HG02763 (cell line): ENCODE data around the gene WT1.
"Not testable (repeated sequence)": the region's sequence is repeated elsewhere in the genome, so short reads cannot be mapped to it uniquely, and the experiment has no call there.

Experiments
- ATAC-seq: cut with Tn5 transposase; IDR thresholded peaks from one replicate; pipeline ENCODE4 v1.9.1; 2021; ENCODE audit warnings: mild to moderate bottlenecking, moderate library complexity; ENCODE audit not compliant: unreplicated experiment

Gene WT1

GRCh38 chr11:32435511-32435941 is at the start of gene WT1:
WT1 (minus strand) TSS chr11:32435539.
- no peak for ATAC-seq

DNA sequence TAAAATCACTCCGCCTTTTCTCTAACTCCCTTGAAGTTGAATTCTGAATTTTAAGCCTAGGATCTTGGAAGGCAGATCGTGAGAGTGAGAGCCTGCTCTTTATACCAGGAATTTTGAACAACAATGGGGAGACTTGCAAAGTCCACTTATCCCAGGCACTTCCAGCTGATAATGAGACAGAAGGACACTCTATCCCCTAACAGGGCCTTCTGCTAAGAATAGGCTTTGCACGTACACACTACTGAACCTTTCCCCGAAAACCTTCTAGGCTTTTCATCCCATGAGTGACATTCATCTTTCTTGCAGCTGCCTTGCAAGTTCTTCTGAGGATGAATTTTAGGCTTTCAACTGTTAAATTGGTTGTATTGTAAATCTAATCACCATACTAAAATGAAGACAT is 44.0 kb upstream of the WT1 start:
- no peak for ATAC-seq

- ATAC-seq: no peak
These were observed 43.0 kb upstream of the WT1 start for GRCh38 chr11:32478277-32478731.

- ATAC-seq: no peak
These were observed 38.1 kb upstream of the WT1 start for GRCh38 chr11:32473282-32473909.

DNA sequence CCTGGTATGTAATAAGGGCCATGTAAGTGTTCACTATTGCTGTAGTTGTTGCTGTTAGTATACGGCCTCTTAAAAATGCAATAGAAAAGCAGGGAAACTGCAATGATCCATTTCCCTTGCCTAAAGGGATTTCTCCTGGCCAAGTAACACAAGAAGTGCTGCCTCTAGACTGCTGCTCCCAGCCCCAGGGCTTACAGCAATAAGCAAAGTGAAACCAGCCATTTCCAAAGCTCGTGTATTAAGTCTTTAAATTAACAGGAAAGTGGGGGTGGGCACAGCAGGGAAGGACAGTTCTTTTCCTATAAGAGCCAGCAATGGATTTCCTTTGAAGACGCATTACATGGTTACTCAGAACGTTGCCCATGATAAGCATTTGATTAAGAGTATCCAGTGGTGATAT is 36.9 kb upstream of the WT1 start:
- ATAC-seq: no peak

DNA sequence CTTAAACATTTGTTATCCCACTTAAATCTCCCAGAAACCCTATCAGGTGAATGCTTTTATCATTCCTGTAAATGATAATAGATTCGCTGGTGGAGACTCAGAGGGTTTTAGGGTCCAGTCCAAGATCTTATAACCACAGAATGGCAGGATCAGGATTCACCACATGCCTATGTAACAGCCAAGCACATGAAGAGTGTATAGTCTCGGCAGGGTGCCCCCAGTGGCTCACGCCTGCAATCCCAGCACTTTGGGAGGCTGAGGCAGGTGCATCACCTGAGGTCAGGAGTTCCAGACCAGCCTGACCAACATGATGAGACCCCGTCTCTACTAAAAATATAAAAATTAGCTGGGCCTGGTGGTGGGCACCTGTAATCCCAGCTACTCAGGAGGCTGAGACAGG is 36.2 kb upstream of the WT1 start:
- ATAC-seq: not testable (repeated sequence)

GRCh38 chr11:32469791-32470190 is 34.5 kb upstream of the WT1 start:
- no peak for ATAC-seq

DNA sequence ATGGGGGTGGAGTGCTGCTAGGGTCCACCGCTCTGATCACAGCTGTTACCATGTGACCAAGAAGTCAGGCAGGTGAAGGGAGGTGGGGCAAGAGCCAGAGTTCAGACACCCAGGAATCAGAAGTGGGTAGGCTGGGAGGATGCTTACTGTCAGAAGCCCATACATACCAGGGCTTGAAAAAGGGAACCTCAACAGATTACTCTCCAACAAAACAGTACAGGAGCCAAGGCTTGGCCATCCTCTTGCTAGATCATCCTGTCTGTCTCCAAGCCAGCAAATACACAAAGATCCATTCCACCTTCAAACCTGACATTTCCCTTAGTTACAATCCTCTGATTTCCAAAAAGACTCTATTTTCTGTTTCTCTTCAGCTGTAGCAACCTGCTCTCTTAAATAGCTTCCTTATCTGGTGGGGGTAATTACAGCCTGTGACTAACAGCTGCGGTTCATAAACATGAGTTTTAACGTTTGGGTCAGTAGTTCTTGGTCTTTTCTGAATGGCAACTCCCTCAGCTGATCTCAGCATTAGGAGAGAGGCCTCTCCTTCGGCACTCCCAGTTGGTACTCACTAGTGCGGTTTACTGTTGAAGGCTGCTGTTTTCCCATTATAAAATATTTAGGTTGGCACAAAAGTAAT is 31.1 kb upstream of the WT1 start:
- no peak for ATAC-seq

GRCh38 chr11:32464078-32464477 is 28.7 kb upstream of the WT1 start:
- no peak for ATAC-seq

- ATAC-seq: no peak
These were observed 26.8 kb upstream of the WT1 start for GRCh38 chr11:32462011-32462690.

- ATAC-seq: no peak
These were observed 21.5 kb upstream of the WT1 start for GRCh38 chr11:32456864-32457263.

- no peak for ATAC-seq
These were observed 19.7 kb upstream of the WT1 start for GRCh38 chr11:32454993-32455392.

- ATAC-seq: no peak
These were observed 16.5 kb upstream of the WT1 start for GRCh38 chr11:32451808-32452207.

DNA sequence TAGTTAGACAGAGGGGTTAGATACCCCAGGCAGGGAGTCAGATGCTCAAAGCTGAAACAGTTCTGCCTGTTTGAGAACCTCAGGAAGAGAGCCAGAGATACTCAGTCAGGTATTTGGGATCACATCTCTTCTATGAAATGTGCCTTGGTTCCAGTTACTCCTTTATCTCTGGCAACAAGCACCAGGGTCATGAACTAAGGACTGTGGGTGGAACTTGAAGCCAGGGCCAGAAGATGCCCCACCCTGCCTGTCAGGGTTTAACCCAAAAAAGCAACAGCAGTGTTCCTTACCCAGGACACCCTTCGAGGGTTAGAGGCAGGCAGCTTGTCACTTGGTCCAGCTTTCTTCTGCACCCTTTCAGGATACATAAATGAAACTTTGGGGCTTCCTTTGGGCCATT is 15.0 kb upstream of the WT1 start:
- no peak for ATAC-seq

- ATAC-seq: no peak
These were observed 12.9 kb upstream of the WT1 start for GRCh38 chr11:32448232-32448631.

- ATAC-seq: no peak
These were observed 11.9 kb upstream of the WT1 start for GRCh38 chr11:32447252-32447651.

- ATAC-seq: no peak
These were observed 10.9 kb upstream of the WT1 start for GRCh38 chr11:32446227-32446626.

DNA sequence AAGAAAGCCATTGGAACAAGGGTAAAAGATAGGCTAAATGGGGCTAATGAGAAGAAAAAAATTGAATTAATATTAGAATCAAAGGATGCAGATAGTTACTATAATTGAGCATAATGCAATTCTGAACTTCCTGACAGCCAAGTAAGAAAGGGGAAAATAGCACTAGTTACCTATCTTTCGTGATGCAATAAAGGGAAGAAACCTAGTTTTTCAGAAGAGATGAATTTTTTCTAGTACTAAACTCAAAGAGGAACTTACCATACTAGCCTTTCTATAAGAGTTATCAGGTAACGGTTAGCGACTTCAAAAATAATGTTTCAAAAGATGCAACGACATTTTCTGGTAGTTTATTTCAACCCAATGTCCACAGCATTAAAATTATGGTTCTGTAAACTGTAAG is 8.8 kb upstream of the WT1 start:
- no peak for ATAC-seq

- no peak for ATAC-seq
These were observed 5.6 kb upstream of the WT1 start for GRCh38 chr11:32440916-32441315.

DNA sequence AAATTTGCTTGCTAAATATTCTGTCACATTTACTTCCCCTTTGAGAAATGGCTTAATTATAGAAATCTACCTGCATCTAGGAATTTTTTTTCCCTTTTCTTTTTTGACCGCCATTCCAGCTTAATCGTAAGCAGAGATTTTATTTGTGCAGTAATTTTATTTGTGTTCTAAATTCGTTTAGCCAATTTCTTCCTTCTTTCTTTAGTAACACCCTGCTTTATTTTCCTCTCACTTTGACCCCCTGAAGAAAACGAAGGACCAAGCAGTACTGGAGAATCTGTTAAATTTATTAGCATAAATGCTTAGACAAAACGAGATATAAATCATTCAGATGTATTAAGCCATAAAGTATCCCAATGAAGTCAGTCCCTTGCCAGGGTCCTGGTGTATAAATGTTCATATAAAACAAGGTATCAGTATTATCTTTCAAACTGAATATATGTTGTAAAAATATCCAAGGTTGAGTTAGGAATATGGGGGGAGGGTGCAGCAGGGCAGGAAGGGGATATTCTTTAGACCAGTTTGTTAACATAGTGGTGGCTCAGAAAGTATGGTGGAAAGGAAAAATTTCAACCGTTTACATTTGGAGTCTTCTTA is 5.1 kb upstream of the WT1 start:
- no peak for ATAC-seq

DNA sequence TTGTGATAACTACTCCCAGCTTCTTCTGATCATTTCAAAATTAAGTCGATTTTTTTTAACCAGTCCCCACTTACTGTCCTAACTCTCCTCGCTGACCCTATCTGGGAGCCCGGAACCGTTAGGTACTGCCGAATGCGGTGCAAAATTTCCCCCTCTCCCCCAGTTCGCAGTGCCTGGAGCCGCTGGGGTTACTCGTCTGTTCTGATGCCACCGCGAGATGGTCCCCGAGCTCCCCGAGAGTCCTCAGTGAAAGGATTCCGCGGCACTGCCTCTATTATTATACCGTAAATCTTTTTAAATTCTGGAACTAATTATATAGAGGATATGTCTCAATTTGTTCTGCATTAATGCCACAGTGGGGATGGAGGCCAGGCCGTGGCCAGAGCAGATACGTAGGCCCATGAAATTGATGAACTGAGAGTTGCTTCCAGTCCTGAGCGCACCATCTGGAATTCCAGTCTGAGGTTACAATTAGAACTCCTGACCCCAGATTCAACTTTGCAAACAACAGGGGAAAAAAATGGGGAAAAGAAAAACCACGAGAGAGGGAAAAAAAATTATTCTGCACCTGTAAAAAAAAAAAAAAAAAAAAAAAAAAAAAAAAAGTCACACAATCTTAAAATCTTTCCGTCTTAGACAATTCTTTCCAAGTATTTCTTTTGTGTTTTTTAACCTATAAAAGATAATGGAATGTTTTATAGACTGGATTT is 4.3 kb upstream of the WT1 start:
- no peak for ATAC-seq
